Bronchial epithelial cell (primary cell): ENCODE data around the gene DMD. TPM values are rescaled to one million over a fixed set of nuclear protein-coding genes. Genes with fewer than 3 reads are reported as not detected.

Experiments
- DNase-seq: peaks from one replicate; pipeline ENCODE4 v3.0.0-alpha.2; 2010; ENCODE audit warnings: low read depth
- FAIRE-seq: peaks from 2 replicates; lab custom pipeline; 2011; peaks lifted over from hg19 to GRCh38; lab: Jason Lieb, UNC
- H3K27me3 ChIP-seq: 2 replicates; pipeline ENCODE4 v1.5.1; 2011; ENCODE audit warnings: low read length; ENCODE audit not compliant: control insufficient read depth, insufficient read depth
- H3K36me3 ChIP-seq: 2 replicates; pipeline ENCODE4 v1.5.1; 2011; ENCODE audit warnings: low read length; ENCODE audit not compliant: control insufficient read depth, insufficient read depth
- H3K4me3 ChIP-seq: 2 replicates; pipeline ENCODE4 v1.5.1; 2011; ENCODE audit warnings: mild to moderate bottlenecking, low read depth, low read length, control low read depth
- CTCF ChIP-seq: IDR thresholded peaks from 2 replicates; pipeline ENCODE4 v1.5.1; 2011; ENCODE audit warnings: mild to moderate bottlenecking, moderate library complexity, low read length, control low read depth, inconsistent platforms; ENCODE audit not compliant: insufficient read depth, severe bottlenecking
- total RNA-seq: library from RNA; depleted of rRNA; stranded (reverse); fragments of >200 nt; gene quantifications from 2 replicates; pipeline ENCODE4 v1.2.1, GENCODE V29; 2014

The DMD gene
- total RNA-seq, 1 donor from 2014 or later, result 4.5 TPM

DNA sequence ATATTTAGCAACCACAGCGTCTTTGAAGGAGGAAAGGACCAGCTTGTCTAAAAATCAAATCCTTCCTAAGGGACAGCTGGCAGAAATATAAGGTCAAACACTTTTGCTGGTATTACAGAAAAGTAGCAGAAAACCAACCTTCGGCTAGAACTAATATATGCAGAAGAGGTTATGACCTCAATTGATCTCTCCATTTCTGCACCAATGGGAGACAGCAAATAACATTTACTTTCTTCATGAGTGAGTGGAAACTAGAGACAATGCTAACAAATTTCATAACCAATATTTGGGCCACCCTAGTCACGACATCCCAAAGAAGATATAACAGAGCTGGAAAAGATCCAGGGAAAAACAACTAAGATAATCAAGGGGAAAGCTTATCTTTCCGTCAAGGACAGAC is 1892.5 kb downstream of the DMD start:
- Histone ChIP-seq H3K36me3 (no peaks in the 10 kb centered on the region), H3K4me3 (no peak overlapping the region), H3K27me3 (no peaks in the 10 kb centered on the region)
- no peak for DNase-seq
- no peak for FAIRE-seq
- TF ChIP-seq CTCF, result no peak

- no peak for TF ChIP-seq CTCF
- Histone ChIP-seq H3K36me3 (no peaks in the 10 kb centered on the region), H3K27me3 (no peaks in the 10 kb centered on the region), H3K4me3 (no peak overlapping the region)
- DNase-seq, result no peak
- no peak for FAIRE-seq
Measured at GRCh38 chrX:31316340-31316991, 1894.9 kb downstream of the DMD start.

DNA sequence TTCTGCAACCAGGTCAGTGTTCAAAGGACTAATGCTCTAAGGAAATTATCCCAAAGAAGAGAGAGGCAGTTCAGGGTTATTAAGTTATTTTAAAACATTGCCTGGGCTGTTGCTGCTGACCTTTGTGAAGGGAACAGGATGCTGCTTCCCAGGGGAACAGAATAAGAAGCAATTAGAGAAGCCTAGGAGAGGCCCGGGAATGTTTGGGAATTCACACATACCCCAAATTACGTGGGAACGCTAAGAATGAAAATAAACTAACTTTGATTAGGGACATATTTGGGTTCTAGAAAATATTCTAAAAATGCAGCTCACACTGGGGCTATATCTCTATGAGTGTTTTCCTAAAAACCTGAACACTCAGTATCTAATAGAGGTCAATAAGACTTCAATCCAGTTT is 1896.4 kb downstream of the DMD start:
- FAIRE-seq (no peak), DNase-seq (no peak)
- no peak for TF ChIP-seq CTCF
- Histone ChIP-seq H3K4me3 (no peak overlapping the region), H3K27me3 (no peaks in the 10 kb centered on the region), H3K36me3 (no peaks in the 10 kb centered on the region)

GRCh38 chrX:31307952-31308351 is 1903.4 kb downstream of the DMD start:
- TF ChIP-seq CTCF, result no peak
- FAIRE-seq, result no peak

DNA sequence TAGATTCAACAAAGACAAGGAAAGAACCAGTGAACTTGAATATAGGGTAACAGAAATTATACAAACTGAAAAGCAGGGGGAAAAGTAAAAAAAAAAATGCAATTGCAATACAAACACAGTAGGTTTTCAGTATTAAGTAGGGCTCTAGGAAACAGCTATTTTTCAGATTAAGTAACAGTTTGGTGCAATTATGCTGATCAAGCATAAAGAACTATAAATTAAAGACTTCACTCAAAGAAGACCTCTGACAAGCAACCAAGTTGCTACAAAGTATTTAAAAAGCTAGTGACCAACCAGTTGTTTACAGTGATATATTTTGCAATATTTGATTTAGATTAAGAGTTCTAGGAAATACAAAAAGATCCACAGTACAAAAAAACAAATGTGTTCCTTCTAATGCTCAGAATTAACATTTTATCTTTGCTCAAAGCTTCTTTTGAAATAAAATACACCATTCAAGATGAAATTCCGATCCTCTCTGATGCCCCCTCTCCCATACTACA is 1908.7 kb downstream of the DMD start:
- H3K27me3 ChIP-seq, result no peaks in the 10 kb centered on the region
- no peaks in the 10 kb centered on the region for H3K36me3 ChIP-seq
- no peak for TF ChIP-seq CTCF
- DNase-seq (no peak), FAIRE-seq (no peak)
- H3K4me3 ChIP-seq, result no peak overlapping the region

More at GRCh38 chrX:31307952-31308351, 1903.4 kb downstream of the DMD start:
- H3K27me3 ChIP-seq, result no peaks in the 10 kb centered on the region
- H3K4me3 ChIP-seq, result no peak overlapping the region
- DNase-seq, result no peak
- no peaks in the 10 kb centered on the region for H3K36me3 ChIP-seq

- TF ChIP-seq CTCF, result no peak
- DNase-seq (no peak), FAIRE-seq (no peak)
- Histone ChIP-seq H3K27me3 (no peaks in the 10 kb centered on the region), H3K4me3 (no peak overlapping the region), H3K36me3 (no peaks in the 10 kb centered on the region)
Measured at GRCh38 chrX:31301941-31302340, 1909.4 kb downstream of the DMD start.
